GM23248 (cell line): ENCODE results near the gene MRGPRD. TPM values are rescaled to one million over a fixed set of nuclear protein-coding genes. Genes with fewer than 3 reads are reported as not detected.

ENCODE experiments used
- DNase-seq: peaks from one replicate; pipeline ENCODE4 v3.0.0-alpha.2; 2015
- H2AFZ ChIP-seq: fragments of 200-600 bp; sonication (generic); 2 replicates; pipeline ENCODE4 v1.6.1; 2016; ENCODE audit warnings: antibody characterized with exemption
- H3F3A ChIP-seq: fragments of 200-600 bp; sonication (generic); 2 replicates; pipeline ENCODE4 v1.6.1; 2016; ENCODE audit warnings: mild to moderate bottlenecking, antibody characterized with exemption, mixed run types; ENCODE audit not compliant: insufficient read depth
- H3K27ac ChIP-seq: fragments of 200-600 bp; sonication (generic); 2 replicates; pipeline ENCODE4 v1.5.1; 2016; ENCODE audit warnings: mild to moderate bottlenecking
- H3K27me3 ChIP-seq: fragments of 200-600 bp; sonication (generic); replicated peaks from 2 replicates; pipeline ENCODE4 v1.6.1; 2016; ENCODE audit warnings: mild to moderate bottlenecking; ENCODE audit not compliant: insufficient read depth
- H3K36me3 ChIP-seq: fragments of 200-600 bp; sonication (generic); 2 replicates; pipeline ENCODE4 v1.6.1; 2016; ENCODE audit warnings: low read depth, mild to moderate bottlenecking
- H3K4me1 ChIP-seq: fragments of 200-600 bp; sonication (generic); 2 replicates; pipeline ENCODE4 v1.6.1; 2016; ENCODE audit warnings: mild to moderate bottlenecking; ENCODE audit not compliant: insufficient read depth
- H3K4me2 ChIP-seq: fragments of 200-600 bp; sonication (generic); one replicate; pipeline ENCODE4 v1.6.1; 2016; ENCODE audit warnings: mild to moderate bottlenecking; ENCODE audit not compliant: unreplicated experiment
- H3K4me3 ChIP-seq: fragments of 200-600 bp; sonication (generic); 2 replicates; pipeline ENCODE4 v1.5.1; 2016; ENCODE audit warnings: mild to moderate bottlenecking
- H3K79me2 ChIP-seq: fragments of 200-600 bp; sonication (generic); 2 replicates; pipeline ENCODE4 v1.6.1; 2016; ENCODE audit warnings: mild to moderate bottlenecking; ENCODE audit not compliant: insufficient read depth
- H3K9ac ChIP-seq: fragments of 200-600 bp; sonication (generic); 2 replicates; pipeline ENCODE4 v1.6.1; 2016; ENCODE audit warnings: mild to moderate bottlenecking
- H3K9me2 ChIP-seq: fragments of 200-600 bp; sonication (generic); 2 replicates; pipeline ENCODE4 v1.6.1; 2016; ENCODE audit warnings: mixed run types, mild to moderate bottlenecking, moderate library complexity; ENCODE audit not compliant: insufficient read depth
- H3K9me3 ChIP-seq: fragments of 200-600 bp; sonication (generic); one replicate; pipeline ENCODE4 v1.6.1; 2017; ENCODE audit warnings: low read depth
- H4K20me1 ChIP-seq: fragments of 200-600 bp; sonication (generic); 2 replicates; pipeline ENCODE4 v1.6.0; 2016; ENCODE audit not compliant: insufficient read depth
- EZH2 ChIP-seq: fragments of 200-600 bp; sonication (generic); IDR thresholded peaks from 2 replicates; pipeline ENCODE4 v1.6.1; 2018; ENCODE audit warnings: antibody characterized with exemption, mild to moderate bottlenecking; ENCODE audit not compliant: insufficient read depth, poor library complexity, severe bottlenecking
- EZH2phosphoT487 ChIP-seq: fragments of 200-600 bp; sonication (generic); IDR thresholded peaks from 2 replicates; pipeline ENCODE4 v1.6.1; 2018; ENCODE audit warnings: antibody characterized with exemption, moderate library complexity, mild to moderate bottlenecking, low read depth; ENCODE audit not compliant: insufficient read depth
- WGBS, 2 experiments: methylation state at CpG; one replicate each; pipeline ENCODE4 v1.1.6; 2015 to 2017; ENCODE audit warnings: low lambda C conversion rate in 2 of 2, low coverage in 1 of 2; ENCODE audit errors: missing lambda C conversion rate in 2 of 2; 5-methylcytosine and 5-hydroxymethylcytosine counted together
- in situ Hi-C: fragments of 300-500 bp; cut with MboI; formaldehyde crosslinking; loops from 2 replicates; pipeline ENCODE4 v1.15.0; 2020
- polyA plus RNA-seq: library from polyadenylated mRNA; unstranded; fragments of >200 nt; fragmentation: Nextera tagmentation; extraction: Ambion mirVana; gene quantifications from 2 replicates; pipeline ENCODE4 v1.2.1, GENCODE V29; 2016
- total RNA-seq: library from RNA; depleted of rRNA; stranded (reverse); fragments of >200 nt; shearing (Covaris generic); gene quantifications from 2 replicates; pipeline ENCODE4 v1.2.3, GENCODE V29; 2014

Gene MRGPRD
- total and polyA plus RNA-seq, 2 experiments from 2014 or later: not detected

- WGBS, 2 experiments: 74 to 80% methylated on average over 12 to 13 of the region's 13 CpGs
- Histone ChIP-seq H3K36me3 (no peaks in the 10 kb centered on the region; the same call in 1 of the 2 replicates), H3F3A (no peaks in the 10 kb centered on the region), H4K20me1 (no peaks in the 10 kb centered on the region), H3K4me3 (no peak overlapping the region), H3K27me3 (no peaks in the 10 kb centered on the region), H3K9me3 (no peaks in the 10 kb centered on the region), H3K79me2 (no peaks in the 10 kb centered on the region), H3K4me2 (no peak overlapping the region), H3K9me2 (no peaks in the 10 kb centered on the region), H2AFZ (no peak overlapping the region), H3K4me1 (no peaks in the 10 kb centered on the region), H3K9ac (no peak overlapping the region), H3K27ac (no peak overlapping the region)
- in situ Hi-C loops: no loop called here
- no peak for TF ChIP-seq EZH2
- TF ChIP-seq EZH2phosphoT487: no peak
- DNase-seq: no peak
Measured at GRCh38 chr11:68934666-68935065, 46.1 kb downstream of the MRGPRD start.

GRCh38 chr11:68934321-68934645, 46.5 kb downstream of the MRGPRD start:
- H3K9me2 ChIP-seq: no peaks in the 10 kb centered on the region
- WGBS, 2 experiments: 91 to 94% methylated on average over 12 of the region's 12 CpGs
- H3F3A ChIP-seq: no peaks in the 10 kb centered on the region
- no peak for DNase-seq
- H2AFZ ChIP-seq: no peak overlapping the region
- no peak for TF ChIP-seq EZH2phosphoT487
- no peak for TF ChIP-seq EZH2
- no peak overlapping the region for H3K27ac ChIP-seq
- H3K4me1 ChIP-seq: no peaks in the 10 kb centered on the region
- no peaks in the 10 kb centered on the region for H3K9me3 ChIP-seq
- H3K36me3 ChIP-seq: no peaks in the 10 kb centered on the region; the same call in 1 of the 2 replicates
- no peak overlapping the region for H3K4me2 ChIP-seq
- H3K9ac ChIP-seq: no peak overlapping the region
- H3K4me3 ChIP-seq: no peak overlapping the region
- in situ Hi-C loops: no loop called here
- H4K20me1 ChIP-seq: no peaks in the 10 kb centered on the region
- no peaks in the 10 kb centered on the region for H3K27me3 ChIP-seq
- H3K79me2 ChIP-seq: no peaks in the 10 kb centered on the region

- H3K36me3 ChIP-seq: no peaks in the 10 kb centered on the region; the same call in 1 of the 2 replicates
- H3F3A ChIP-seq: no peaks in the 10 kb centered on the region
- H4K20me1 ChIP-seq: no peaks in the 10 kb centered on the region
- no peak overlapping the region for H3K9ac ChIP-seq
- H3K79me2 ChIP-seq: no peaks in the 10 kb centered on the region
- H3K9me2 ChIP-seq: no peaks in the 10 kb centered on the region
- no peak overlapping the region for H3K4me2 ChIP-seq
- H3K27ac ChIP-seq: no peak overlapping the region
- H3K4me3 ChIP-seq: no peak overlapping the region
- H3K4me1 ChIP-seq: no peaks in the 10 kb centered on the region
- no peak for TF ChIP-seq EZH2
- TF ChIP-seq EZH2phosphoT487: no peak
- H2AFZ ChIP-seq: no peak overlapping the region
- H3K9me3 ChIP-seq: no peaks in the 10 kb centered on the region
- 84 to 86% methylated on average over 14 to 17 of the region's 17 CpGs for WGBS, 2 experiments
- no peak for DNase-seq
- no peaks in the 10 kb centered on the region for H3K27me3 ChIP-seq
- in situ Hi-C loops: no loop called here
Measured at GRCh38 chr11:68933605-68934320, 47.0 kb downstream of the MRGPRD start.

- no peak overlapping the region for H2AFZ ChIP-seq
- no peaks in the 10 kb centered on the region for H4K20me1 ChIP-seq
- DNase-seq: no peak
- no peaks in the 10 kb centered on the region for H3K79me2 ChIP-seq
- TF ChIP-seq EZH2 (no peak), EZH2phosphoT487 (no peak)
- WGBS, 2 experiments: 96% methylated on average over 24 of the region's 24 CpGs
- no peaks in the 10 kb centered on the region for H3K27me3 ChIP-seq
- H3K9ac ChIP-seq: no peak overlapping the region
- in situ Hi-C loops: no loop called here
- H3K4me3 ChIP-seq: no peak overlapping the region
- no peaks in the 10 kb centered on the region for H3K9me2 ChIP-seq
- H3K36me3 ChIP-seq: no peaks in the 10 kb centered on the region; the same call in 1 of the 2 replicates
- H3F3A ChIP-seq: no peaks in the 10 kb centered on the region
- no peaks in the 10 kb centered on the region for H3K9me3 ChIP-seq
- H3K4me2 ChIP-seq: no peak overlapping the region
- H3K27ac ChIP-seq: no peak overlapping the region
- H3K4me1 ChIP-seq: no peaks in the 10 kb centered on the region
Measured at GRCh38 chr11:68932933-68933577, 47.7 kb downstream of the MRGPRD start.
